Posterior vena cava (tissue), 2 donors: ENCODE data around the gene GDF3. TPM values are rescaled to one million over a fixed set of nuclear protein-coding genes. Genes with fewer than 3 reads are reported as not detected.
"Not testable (repeated sequence)": the region's sequence is repeated elsewhere in the genome, so short reads cannot be mapped to it uniquely, and the experiment has no call there.

Source experiments
- DNase-seq: peaks from one replicate; pipeline ENCODE4 v3.0.0-alpha.2; 2020; ENCODE audit warnings: low spot score
- intact Hi-C, 2 donors: fragments of 100-400 bp; cut with DNase I; formaldehyde crosslinking; loops; one replicate each; pipeline versions ENCODE4 v1.14.1 to v1.14.2; 2022 to 2023
- long read RNA-seq, 2 donors: library from polyadenylated mRNA; unstranded; transcript quantifications; one replicate each; pipeline ENCODE4 v2.0.0, GENCODE V29; 2020 to 2021
- total RNA-seq, 2 donors: library from RNA; stranded (reverse); fragmentation: NEBNext Ultra II Directional; extraction: Animal tissue kit (Norgen Biotek cat#: 25700); gene quantifications; one replicate each; pipeline ENCODE4 v1.2.1, GENCODE V29; 2021
- donor health status: DM: yes; HTN: yes; CAD: no.
- donor health status: DM: yes; HTN: yes; CAD: no.

GDF3 gene
- total RNA-seq = 1 to 10 TPM in 1 of 2 donors, not detected in 1; 1.5 TPM
- long read RNA-seq, donor 1 = 0 reads
- long read RNA-seq, donor 2, partial matches to known transcripts = 0 of 3 reads
- long read RNA-seq, donor 2, other reads (novel, unspliced or antisense) = 0 of 3 reads

- intact Hi-C loops = no loop called here
- no peak for DNase-seq
Measured at GRCh38 chr12:7695566-7696197, at the start of gene GDF3. Gene GDF3 (minus strand): TSS chr12:7695775. CDS start chr12:7695728, 47 bp downstream.

DNA sequence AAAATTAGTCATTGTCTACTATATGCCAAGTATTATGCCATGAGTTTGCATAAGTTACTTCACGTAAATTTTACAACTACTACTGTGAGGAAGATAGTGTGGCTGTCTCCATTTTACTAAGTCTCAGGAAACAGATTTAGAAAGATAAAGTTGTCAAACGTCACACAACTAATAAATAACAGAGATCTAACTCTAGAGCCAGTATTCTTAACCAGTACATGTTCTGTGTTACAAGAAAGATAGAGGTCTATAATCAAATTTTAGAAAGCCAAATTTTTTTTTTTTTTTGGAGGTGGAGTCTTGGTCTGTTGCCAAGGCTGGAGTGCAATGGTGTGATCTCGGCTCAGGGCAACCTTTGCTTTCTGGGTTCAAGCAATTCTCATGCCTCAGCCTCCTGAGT, 37.4 kb upstream of the GDF3 start:
- intact Hi-C loops = no loop called here
- DNase-seq = no peak

- intact Hi-C loops = no loop called here
Measured at GRCh38 chr12:7731486-7731885, 35.9 kb upstream of the GDF3 start.

DNA sequence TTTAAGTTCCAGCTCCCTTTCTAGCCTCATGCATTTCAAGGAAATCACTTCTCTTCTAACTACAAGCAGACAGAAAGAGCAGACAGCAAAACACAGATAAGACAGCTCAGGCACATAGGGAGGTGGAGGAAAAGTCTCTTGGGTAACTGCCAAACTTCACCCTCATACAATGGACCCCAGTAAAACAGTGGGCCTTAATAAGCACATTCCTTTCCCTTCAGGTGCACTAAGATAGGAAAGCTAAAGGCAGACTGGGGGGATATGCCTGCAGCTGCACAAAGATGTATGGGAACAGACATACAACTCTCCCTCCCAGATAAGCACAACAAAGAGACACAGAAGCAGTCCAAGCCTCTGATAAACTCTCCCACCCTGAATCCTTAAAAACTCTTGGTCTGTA, 35.4 kb upstream of the GDF3 start:
- DNase-seq, intact Hi-C loops: not testable (repeated sequence)

More at GRCh38 chr12:7731486-7731885, 35.9 kb upstream of the GDF3 start:
- DNase-seq = no peak

DNA sequence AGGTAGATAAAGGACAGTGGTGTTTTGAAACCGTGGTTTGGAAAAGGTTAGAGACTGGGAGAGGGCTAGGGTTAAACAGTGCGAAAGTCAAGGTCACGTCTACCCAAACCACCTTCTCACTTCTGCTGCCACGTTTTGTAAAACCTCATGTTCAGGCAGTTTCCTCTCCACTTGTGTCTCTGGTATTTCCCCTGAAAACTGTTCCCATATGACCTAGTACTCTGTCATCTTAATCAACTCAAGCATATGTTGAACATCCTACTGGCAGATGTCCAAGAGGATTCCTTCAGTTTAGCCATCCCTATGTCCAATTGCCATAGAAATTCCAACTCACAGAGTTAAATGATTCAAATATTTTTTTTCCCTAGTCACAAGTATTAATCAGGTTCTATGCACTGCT, 34.2 kb upstream of the GDF3 start:
- intact Hi-C loops = no loop called here
- DNase-seq = no peak

DNA sequence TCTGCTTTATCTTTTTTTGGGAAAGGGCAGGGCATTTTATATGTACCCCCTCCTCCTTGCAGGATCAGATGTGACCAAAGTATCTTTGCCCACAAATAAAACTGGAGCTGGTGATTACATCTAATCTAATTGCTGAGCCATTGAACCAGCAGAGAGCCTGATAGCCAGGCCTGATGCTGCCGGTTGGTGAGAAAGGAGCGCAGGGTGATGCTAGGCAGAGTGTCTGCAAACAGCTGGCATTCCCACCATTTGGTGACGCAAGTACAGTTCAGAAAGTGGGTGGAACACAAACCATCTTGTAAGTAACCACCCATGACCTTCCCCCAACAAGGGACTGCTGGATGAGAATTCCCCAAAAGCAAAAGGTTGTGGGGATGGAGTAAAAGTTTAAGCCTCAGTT, 28.4 kb upstream of the GDF3 start:
- intact Hi-C loops = no loop called here
- no peak for DNase-seq

DNA sequence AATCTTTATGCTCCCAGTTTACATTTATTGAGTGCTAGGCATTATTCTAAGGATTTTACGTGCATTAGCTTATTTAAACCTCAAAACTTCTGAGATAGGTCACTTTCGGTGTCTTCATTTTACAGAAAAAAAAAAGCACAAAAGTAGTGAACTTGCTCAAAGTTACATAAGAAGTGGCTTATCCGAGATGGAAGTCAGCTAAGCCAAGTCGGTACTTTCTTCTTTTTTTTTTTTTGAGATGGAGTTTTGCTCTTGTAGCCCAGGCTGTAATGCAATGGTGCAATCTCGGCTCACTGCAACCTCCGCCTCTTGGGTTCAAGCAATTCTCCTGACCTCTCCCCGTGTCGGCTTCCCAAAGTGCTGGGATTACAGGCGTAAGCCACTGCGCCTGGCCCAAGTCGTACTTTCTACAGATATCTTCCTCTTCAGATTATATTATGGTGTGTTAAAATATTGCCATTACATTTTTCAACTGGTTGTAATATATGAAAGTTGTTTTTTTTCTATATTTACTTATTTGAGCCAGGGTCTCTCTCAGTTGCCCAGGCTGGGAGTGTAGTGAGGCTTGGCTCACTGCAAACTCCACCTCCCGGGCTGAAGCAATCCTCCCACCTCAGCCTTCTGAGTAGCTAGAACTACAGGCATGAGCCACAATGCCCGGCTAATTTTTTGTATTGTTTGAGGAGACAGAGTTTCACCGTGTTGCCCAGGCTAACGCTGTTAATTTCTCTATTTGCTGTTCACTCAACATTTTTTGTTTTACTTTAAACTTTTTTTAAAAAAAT, 24.6 kb upstream of the GDF3 start:
- no peak for DNase-seq
- intact Hi-C loops = no loop called here

DNA sequence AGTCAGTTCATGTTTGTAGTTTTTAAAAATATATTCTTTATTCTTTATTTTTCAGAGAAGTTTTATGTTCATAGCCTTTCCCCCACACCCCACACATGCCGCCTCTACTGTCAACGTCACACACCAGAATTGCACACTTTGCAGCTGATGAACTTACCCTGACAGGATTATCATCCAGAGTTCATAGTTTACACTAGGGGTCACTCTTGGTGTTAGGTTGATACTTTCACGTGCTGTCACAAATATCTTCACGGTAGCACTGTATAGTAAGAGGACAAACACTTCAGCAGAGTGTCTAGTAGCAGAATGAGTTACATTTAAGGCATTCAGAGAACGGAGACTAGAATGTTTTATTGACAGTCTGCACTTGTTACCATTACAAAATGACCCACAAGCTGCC, 20.8 kb upstream of the GDF3 start:
- intact Hi-C loops = no loop called here
- no peak for DNase-seq

DNA sequence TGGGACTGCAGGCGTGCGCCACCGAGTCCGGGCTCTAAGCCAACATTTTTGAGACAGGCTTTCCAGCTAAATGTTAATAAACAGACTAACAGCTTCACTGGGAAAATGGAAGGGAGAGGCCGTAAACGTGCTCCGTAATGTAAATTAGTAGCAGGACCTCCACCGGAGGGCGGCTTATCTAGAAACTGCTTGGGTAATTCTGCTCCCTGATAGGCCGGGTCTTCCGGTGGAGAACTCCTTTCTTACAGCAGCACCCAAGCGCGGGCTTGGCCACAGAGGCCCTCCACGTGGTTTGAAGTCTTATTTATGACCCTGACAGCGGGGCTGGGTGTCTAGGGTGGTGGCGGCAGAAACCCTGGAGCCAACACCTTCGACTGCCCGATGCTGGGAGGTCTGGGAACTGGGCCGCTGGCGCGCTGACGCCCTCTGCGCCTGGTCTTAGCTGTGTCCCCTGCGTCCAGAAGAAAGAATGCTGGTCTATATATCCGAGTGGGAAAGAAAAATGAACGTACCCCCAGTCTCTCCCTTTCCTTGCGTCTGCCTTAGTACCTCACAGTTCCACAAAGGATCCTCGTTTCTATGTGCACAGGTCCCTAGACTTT, 17.4 kb upstream of the GDF3 start:
- no peak for DNase-seq
- intact Hi-C loops = no loop called here

- no peak for DNase-seq
- intact Hi-C loops = no loop called here
Measured at GRCh38 chr12:7711133-7711532, 15.6 kb upstream of the GDF3 start, which contains the start of gene DPPA3. Gene DPPA3 (plus strand): TSS chr12:7711433. CDS start chr12:7711571, 138 bp downstream.

- DNase-seq = no peak
- intact Hi-C loops = no loop called here
Measured at GRCh38 chr12:7709969-7710675, 14.5 kb upstream of the GDF3 start.

- intact Hi-C loops = no loop called here
- no peak for DNase-seq
Measured at GRCh38 chr12:7705846-7706245, 10.3 kb upstream of the GDF3 start.

- intact Hi-C loops = no loop called here
- no peak for DNase-seq
Measured at GRCh38 chr12:7695237-7695560, 376 bp downstream of the GDF3 start.

GRCh38 chr12:7694556-7695236, 879 bp downstream of the GDF3 start:
- no peak for DNase-seq
- intact Hi-C loops = no loop called here

- DNase-seq = no peak
- intact Hi-C loops = no loop called here
Measured at GRCh38 chr12:7693793-7694192, 1.8 kb downstream of the GDF3 start.

DNA sequence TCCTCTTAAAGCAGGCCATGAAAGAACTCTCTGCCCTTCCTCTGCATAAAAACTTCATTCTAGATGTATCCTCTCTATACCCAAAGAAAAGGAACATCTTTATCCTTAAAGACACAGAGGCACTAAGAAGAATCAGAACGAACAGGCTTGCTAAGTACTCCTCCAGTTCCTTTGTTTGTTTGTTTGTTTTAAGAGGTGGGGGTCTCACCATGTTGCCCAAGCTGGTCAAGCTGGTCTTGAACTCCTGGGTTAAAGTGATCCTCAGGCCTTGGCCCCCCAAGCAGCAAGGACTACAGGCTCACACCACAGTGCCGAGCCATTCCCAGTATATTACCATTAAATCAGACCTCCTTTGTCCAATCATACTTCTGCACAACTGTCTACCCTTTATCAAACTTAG, 14.0 kb downstream of the GDF3 start:
- intact Hi-C loops = no loop called here
- DNase-seq = no peak

DNA sequence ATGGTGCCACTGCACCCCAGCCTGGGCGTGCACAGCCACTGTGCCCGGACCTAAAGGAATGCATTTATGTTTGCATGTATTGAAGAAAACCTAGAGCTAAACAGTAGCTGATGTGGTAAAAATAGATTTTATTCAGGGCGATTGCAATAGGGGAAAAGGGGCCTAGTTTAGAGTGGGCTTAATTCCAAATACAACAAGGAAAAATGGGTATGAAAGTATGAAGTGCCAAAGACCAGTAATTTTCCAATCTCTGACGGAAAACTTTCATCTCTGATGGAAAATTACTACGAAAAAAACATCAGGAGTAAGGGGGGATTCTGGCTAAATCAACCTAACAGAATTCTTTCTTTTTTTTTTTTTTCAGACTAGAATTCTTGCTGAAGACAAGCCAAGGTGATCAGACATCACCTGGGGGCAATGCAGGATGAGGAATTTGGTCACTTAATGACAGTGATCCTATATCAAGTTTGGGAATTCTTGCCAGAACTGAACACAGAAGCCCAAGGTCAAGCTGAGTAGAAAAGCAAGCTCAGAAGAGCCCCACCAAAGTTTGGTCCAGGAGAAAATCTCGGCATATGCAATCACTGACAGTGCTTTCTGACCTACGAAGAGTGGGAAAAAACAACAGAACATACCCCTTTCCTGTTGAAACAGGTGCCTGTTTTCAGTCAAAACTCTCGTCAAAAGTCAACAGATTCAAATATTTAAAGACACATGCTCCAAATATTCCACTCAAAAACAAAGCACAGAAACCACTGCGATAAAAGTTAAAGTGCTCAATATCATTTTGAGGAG, 16.1 kb downstream of the GDF3 start:
- no peak for DNase-seq
- intact Hi-C loops = no loop called here

DNA sequence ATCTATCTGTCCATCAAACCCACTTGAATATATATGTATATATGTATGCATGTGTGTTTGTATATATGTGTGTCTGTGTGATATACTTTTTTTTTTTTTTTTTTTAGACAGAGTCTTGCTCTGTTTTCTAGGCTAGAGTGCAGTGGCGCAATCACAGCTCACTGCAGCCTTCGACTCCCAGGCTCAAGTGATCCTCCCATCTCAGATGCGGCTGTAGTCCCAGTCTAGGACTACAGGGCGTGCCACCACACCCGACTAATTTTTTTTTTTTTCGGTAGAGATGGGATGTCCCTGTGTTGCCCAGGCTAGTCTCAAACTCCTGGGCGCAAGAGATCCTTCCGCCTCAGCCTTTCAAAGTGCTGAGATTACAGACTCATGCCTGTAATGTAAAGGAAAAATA, 16.8 kb downstream of the GDF3 start:
- intact Hi-C loops = no loop called here

More for the DNA sequence above, 16.8 kb downstream of the GDF3 start:
- no peak for DNase-seq
